ENCODE measurements around the gene C5AR2. TPM values are rescaled to one million over a fixed set of nuclear protein-coding genes. Genes with fewer than 3 reads are reported as not detected.

Gene C5AR2
- total RNA-seq, 2 donors from 2014 or later = 0.74 to 0.82 TPM

GRCh38 chr19:47310323-47310722 lies 21.7 kb upstream of the C5AR2 start:
- Histone ChIP-seq H3K4me3 (peak overlapping the region; percentile 9), H3K9me3 (no peaks in the 10 kb centered on the region), H3K4me1 (no peaks in the 10 kb centered on the region), H3K27ac (no peak overlapping the region), H3K36me3 (no peaks in the 10 kb centered on the region), H3K27me3 (no peaks in the 10 kb centered on the region), H3K9ac (ENCODE audit: low read depth in 2 of 2, low read length in 2 of 2) (peak overlapping the region in 1 of 2 donors; percentile 56)
- TF ChIP-seq CTCF (IDR thresholded peaks at IDR 0.05) = no peak
- intact Hi-C loops (cut with DNase I) = no loop called here
- DNase-seq = no peak

GRCh38 chr19:47310819-47311218 lies 21.2 kb upstream of the C5AR2 start:
- TF ChIP-seq CTCF (IDR thresholded peaks at IDR 0.05) = no peak
- Histone ChIP-seq H3K36me3 (no peaks in the 10 kb centered on the region), H3K4me1 (no peaks in the 10 kb centered on the region), H3K9me3 (no peaks in the 10 kb centered on the region), H3K9ac (ENCODE audit: low read depth in 2 of 2, low read length in 2 of 2) (peak overlapping the region in 1 of 2 donors; percentile 56), H3K27ac (no peak overlapping the region), H3K4me3 (peak overlapping the region; percentile 9), H3K27me3 (no peaks in the 10 kb centered on the region)
- DNase-seq = no peak
- intact Hi-C loops (cut with DNase I) = no loop called here

GRCh38 chr19:47312366-47313006 lies 19.5 kb upstream of the C5AR2 start:
- no peak for DNase-seq
- H3K9ac ChIP-seq (ENCODE audit: low read depth in 2 of 2, low read length in 2 of 2) = no peak overlapping the region
- no peaks in the 10 kb centered on the region for H3K27me3 ChIP-seq
- H3K36me3 ChIP-seq = no peaks in the 10 kb centered on the region
- no peak overlapping the region for H3K4me3 ChIP-seq
- H3K4me1 ChIP-seq = no peaks in the 10 kb centered on the region
- intact Hi-C loops (cut with DNase I) = no loop called here
- no peak for TF ChIP-seq CTCF (IDR thresholded peaks at IDR 0.05)
- no peaks in the 10 kb centered on the region for H3K9me3 ChIP-seq
- no peak overlapping the region for H3K27ac ChIP-seq

- no peak overlapping the region for H3K4me3 ChIP-seq
- no peak overlapping the region for H3K9ac ChIP-seq (ENCODE audit: low read depth in 2 of 2, low read length in 2 of 2)
- TF ChIP-seq CTCF (IDR thresholded peaks at IDR 0.05) = no peak
- no peaks in the 10 kb centered on the region for H3K9me3 ChIP-seq
- H3K27ac ChIP-seq = no peak overlapping the region
- no peaks in the 10 kb centered on the region for H3K36me3 ChIP-seq
- H3K27me3 ChIP-seq = no peaks in the 10 kb centered on the region
- H3K4me1 ChIP-seq = no peaks in the 10 kb centered on the region
- DNase-seq = no peak
- intact Hi-C loops (cut with DNase I) = no loop called here
Measured at GRCh38 chr19:47313754-47314295, 18.1 kb upstream of the C5AR2 start.

- no peaks in the 10 kb centered on the region for H3K4me1 ChIP-seq
- intact Hi-C loops (cut with DNase I) = no loop called here
- no peak overlapping the region for H3K9ac ChIP-seq (ENCODE audit: low read depth in 2 of 2, low read length in 2 of 2)
- H3K4me3 ChIP-seq = no peak overlapping the region
- no peak overlapping the region for H3K27ac ChIP-seq
- no peaks in the 10 kb centered on the region for H3K9me3 ChIP-seq
- peak; percentile 38 for DNase-seq
- no peaks in the 10 kb centered on the region for H3K27me3 ChIP-seq
- H3K36me3 ChIP-seq = no peaks in the 10 kb centered on the region
- no peak for TF ChIP-seq CTCF (IDR thresholded peaks at IDR 0.05)
Measured at GRCh38 chr19:47315125-47315821, 16.7 kb upstream of the C5AR2 start.

All from colonic mucosa (tissue), 4 donors.